ENCODE data around the gene TMEM123.

TMEM123 gene

DNA sequence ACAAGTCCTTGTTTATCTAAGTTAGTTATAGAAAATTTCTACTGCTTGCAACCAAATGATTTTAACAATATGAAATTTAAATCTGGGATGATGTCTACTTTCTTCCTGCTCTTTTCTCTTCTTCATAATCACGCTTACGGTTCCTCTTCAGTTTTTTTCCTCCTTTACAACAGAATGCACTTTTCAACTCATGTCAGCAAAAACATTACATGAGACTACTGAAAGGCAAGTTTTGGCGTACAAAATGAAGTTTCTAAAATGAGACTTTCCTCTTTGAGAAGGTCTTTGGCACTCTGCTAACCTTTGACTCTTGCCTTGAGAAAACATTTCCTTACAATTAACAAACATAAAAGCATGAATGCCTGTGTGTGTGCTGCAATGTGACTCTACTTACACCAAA lies 23.3 kb downstream of the TMEM123 start:
- Histone ChIP-seq H3K4me3 (ENCODE audit: low read depth, low read length, poor library complexity, severe bottlenecking) (peak overlapping the region; percentile 38), H2AFZ (ENCODE audit: low read length) (no peak overlapping the region), H4K20me1 (ENCODE audit: insufficient read depth, low read length) (no peaks in the 10 kb centered on the region), H3K9ac (ENCODE audit: low read length) (peak overlapping the region; percentile 45), H3K9me3 (ENCODE audit: low read length) (peaks cover 6% of the 10 kb centered on the region; the same call in 1 of the 2 replicates), H3K4me1 (ENCODE audit: insufficient read depth, low read length, severe bottlenecking) (peaks cover 70% of the 10 kb centered on the region), H3K9me2 (ENCODE audit: low read depth, low read length) (no peaks in the 10 kb centered on the region), H3K79me2 (ENCODE audit: insufficient read depth, low read length) (peaks cover 60% of the 10 kb centered on the region), H3K27me3 (ENCODE audit: insufficient read depth, low read length) (no peaks in the 10 kb centered on the region), H3F3A (ENCODE audit: insufficient read depth, low read length) (peaks cover 6% of the 10 kb centered on the region), H3K27ac (ENCODE audit: low read depth, low read length, poor library complexity, severe bottlenecking) (peak overlapping the region; percentile 92), H3K36me3 (ENCODE audit: insufficient read depth, low read length) (peaks cover 74% of the 10 kb centered on the region), H3K4me2 (ENCODE audit: low read length) (peak overlapping the region; percentile 60)
- TF ChIP-seq EZH2 (IDR thresholded peaks at IDR 0.05; ENCODE audit: borderline replicate concordance, low read length) = no peak
- TF ChIP-seq, protein P1, sequence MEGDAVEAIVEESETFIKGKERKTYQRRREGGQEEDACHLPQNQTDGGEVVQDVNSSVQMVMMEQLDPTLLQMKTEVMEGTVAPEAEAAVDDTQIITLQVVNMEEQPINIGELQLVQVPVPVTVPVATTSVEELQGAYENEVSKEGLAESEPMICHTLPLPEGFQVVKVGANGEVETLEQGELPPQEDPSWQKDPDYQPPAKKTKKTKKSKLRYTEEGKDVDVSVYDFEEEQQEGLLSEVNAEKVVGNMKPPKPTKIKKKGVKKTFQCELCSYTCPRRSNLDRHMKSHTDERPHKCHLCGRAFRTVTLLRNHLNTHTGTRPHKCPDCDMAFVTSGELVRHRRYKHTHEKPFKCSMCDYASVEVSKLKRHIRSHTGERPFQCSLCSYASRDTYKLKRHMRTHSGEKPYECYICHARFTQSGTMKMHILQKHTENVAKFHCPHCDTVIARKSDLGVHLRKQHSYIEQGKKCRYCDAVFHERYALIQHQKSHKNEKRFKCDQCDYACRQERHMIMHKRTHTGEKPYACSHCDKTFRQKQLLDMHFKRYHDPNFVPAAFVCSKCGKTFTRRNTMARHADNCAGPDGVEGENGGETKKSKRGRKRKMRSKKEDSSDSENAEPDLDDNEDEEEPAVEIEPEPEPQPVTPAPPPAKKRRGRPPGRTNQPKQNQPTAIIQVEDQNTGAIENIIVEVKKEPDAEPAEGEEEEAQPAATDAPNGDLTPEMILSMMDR (IDR thresholded peaks at IDR 0.05; ENCODE audit: low read length) = no peak

DNA sequence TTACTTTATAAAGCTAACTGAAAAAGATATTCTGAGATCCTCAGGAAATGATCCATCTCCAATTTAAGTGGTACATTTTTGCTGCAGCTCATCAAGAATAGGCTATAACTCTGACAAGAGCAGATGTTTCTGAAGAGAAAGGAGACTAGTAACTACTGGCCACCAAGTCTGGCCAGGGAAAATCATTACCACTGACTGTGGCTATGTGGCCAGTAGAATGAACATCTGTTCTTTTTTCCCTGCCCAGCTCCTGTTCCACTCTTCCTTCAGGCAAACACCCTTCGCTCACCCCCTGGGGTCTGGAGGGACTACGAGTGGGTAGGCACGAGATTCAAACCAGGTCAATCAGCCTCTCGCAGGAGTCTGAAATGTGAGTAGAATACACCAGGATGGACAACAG lies 23.9 kb downstream of the TMEM123 start:
- Histone ChIP-seq H3K36me3 (ENCODE audit: insufficient read depth, low read length) (peaks cover 70% of the 10 kb centered on the region), H3K27ac (ENCODE audit: low read depth, low read length, poor library complexity, severe bottlenecking) (peak overlapping the region; percentile 92), H3K79me2 (ENCODE audit: insufficient read depth, low read length) (peaks cover 62% of the 10 kb centered on the region), H3K9me2 (ENCODE audit: low read depth, low read length) (no peaks in the 10 kb centered on the region), H3K4me1 (ENCODE audit: insufficient read depth, low read length, severe bottlenecking) (peaks cover 75% of the 10 kb centered on the region), H4K20me1 (ENCODE audit: insufficient read depth, low read length) (no peaks in the 10 kb centered on the region), H3K9me3 (ENCODE audit: low read length) (peaks cover 5% of the 10 kb centered on the region; the same call in 1 of the 2 replicates), H3K27me3 (ENCODE audit: insufficient read depth, low read length) (no peaks in the 10 kb centered on the region), H3K4me3 (ENCODE audit: low read depth, low read length, poor library complexity, severe bottlenecking) (no peak overlapping the region), H2AFZ (ENCODE audit: low read length) (no peak overlapping the region), H3K9ac (ENCODE audit: low read length) (peak overlapping the region; percentile 45), H3F3A (ENCODE audit: insufficient read depth, low read length) (peaks cover 6% of the 10 kb centered on the region), H3K4me2 (ENCODE audit: low read length) (peak overlapping the region; percentile 60)
- TF ChIP-seq, protein P1 (IDR thresholded peaks at IDR 0.05; ENCODE audit: low read length) = no peak
- no peak for TF ChIP-seq EZH2 (IDR thresholded peaks at IDR 0.05; ENCODE audit: borderline replicate concordance, low read length)

DNA sequence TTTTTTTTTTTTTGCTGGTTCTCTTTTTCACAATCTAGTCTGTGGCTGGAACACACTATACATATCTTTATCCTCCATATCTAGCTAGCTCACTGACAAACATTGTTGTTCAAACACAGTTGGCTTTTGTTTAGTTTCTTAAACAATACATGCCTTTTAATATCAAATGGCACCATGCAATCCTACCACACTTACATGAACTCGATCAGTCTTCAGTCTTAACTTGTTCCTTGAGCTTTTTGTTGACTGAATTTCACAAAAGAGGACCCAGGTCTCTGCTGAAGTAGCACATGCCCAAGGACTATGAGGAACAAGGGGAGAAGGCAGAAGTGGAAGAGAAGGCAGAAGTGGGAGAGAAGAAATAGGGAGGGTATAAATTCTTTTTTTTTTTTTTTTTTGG lies 25.5 kb downstream of the TMEM123 start:
- Histone ChIP-seq H2AFZ (ENCODE audit: low read length) (no peak overlapping the region), H3K9me3 (ENCODE audit: low read length) (no peaks in the 10 kb centered on the region; the same call in 1 of the 2 replicates), H3K4me3 (ENCODE audit: low read depth, low read length, poor library complexity, severe bottlenecking) (no peak overlapping the region), H3K9ac (ENCODE audit: low read length) (no peak overlapping the region), H3K9me2 (ENCODE audit: low read depth, low read length) (no peaks in the 10 kb centered on the region), H3K27ac (ENCODE audit: low read depth, low read length, poor library complexity, severe bottlenecking) (no peak overlapping the region), H3K4me1 (ENCODE audit: insufficient read depth, low read length, severe bottlenecking) (peaks cover 91% of the 10 kb centered on the region), H3K27me3 (ENCODE audit: insufficient read depth, low read length) (no peaks in the 10 kb centered on the region), H3K36me3 (ENCODE audit: insufficient read depth, low read length) (peaks cover 60% of the 10 kb centered on the region), H4K20me1 (ENCODE audit: insufficient read depth, low read length) (no peaks in the 10 kb centered on the region), H3K79me2 (ENCODE audit: insufficient read depth, low read length) (peaks cover 78% of the 10 kb centered on the region), H3F3A (ENCODE audit: insufficient read depth, low read length) (peaks cover 6% of the 10 kb centered on the region), H3K4me2 (ENCODE audit: low read length) (no peak overlapping the region)
- TF ChIP-seq, protein P1 (IDR thresholded peaks at IDR 0.05; ENCODE audit: low read length) = no peak
- no peak for TF ChIP-seq EZH2 (IDR thresholded peaks at IDR 0.05; ENCODE audit: borderline replicate concordance, low read length)

Measured in OCI-LY1 (cell line).